GM23338 (cell line): Measurements from ENCODE around the gene VWA5A. TPM values are rescaled to one million over a fixed set of nuclear protein-coding genes. Genes with fewer than 3 reads are reported as not detected.

ENCODE experiments used
- ATAC-seq: fragments of 200-7000 bp; cut with Tn5 transposase; 3 replicates; pipeline ENCODE4 v1.9.1; 2020
- DNase-seq: peaks from one replicate; pipeline ENCODE4 v3.0.0-alpha.2; 2015; ENCODE audit warnings: low spot score
- H2AFZ ChIP-seq: fragments of 200-600 bp; sonication (generic); 2 replicates; pipeline ENCODE4 v1.8.0; 2016; ENCODE audit warnings: antibody characterized with exemption, mild to moderate bottlenecking, moderate library complexity
- H3F3A ChIP-seq: fragments of 200-600 bp; sonication (generic); replicated peaks from 2 replicates; pipeline ENCODE4 v1.8.0; 2017; ENCODE audit warnings: antibody characterized with exemption, mixed run types, low read depth
- H3K27ac ChIP-seq: fragments of 200-600 bp; sonication (generic); 2 replicates; pipeline ENCODE4 v1.6.1; 2016; ENCODE audit warnings: low read depth
- H3K27me3 ChIP-seq: fragments of 200-600 bp; sonication (generic); 2 replicates; pipeline ENCODE4 v1.8.0; 2016; ENCODE audit warnings: mild to moderate bottlenecking, mixed run types, moderate library complexity; ENCODE audit not compliant: insufficient read depth
- H3K36me3 ChIP-seq: fragments of 200-600 bp; sonication (generic); 2 replicates; pipeline ENCODE4 v1.8.0; 2016; ENCODE audit warnings: mild to moderate bottlenecking; ENCODE audit not compliant: insufficient read depth
- H3K4me1 ChIP-seq: fragments of 200-600 bp; sonication (generic); 2 replicates; pipeline ENCODE4 v1.8.0; 2016; ENCODE audit warnings: mild to moderate bottlenecking, moderate library complexity; ENCODE audit not compliant: insufficient read depth
- H3K4me2 ChIP-seq: fragments of 200-600 bp; sonication (generic); 2 replicates; pipeline ENCODE4 v1.7.1; 2017; ENCODE audit warnings: mixed run types
- H3K4me3 ChIP-seq: fragments of 200-600 bp; sonication (generic); 2 replicates; pipeline ENCODE4 v1.6.1; 2016; ENCODE audit warnings: mixed run types
- H3K79me2 ChIP-seq: fragments of 200-600 bp; sonication (generic); replicated peaks from 2 replicates; pipeline ENCODE4 v1.8.0; 2017; ENCODE audit warnings: mild to moderate bottlenecking; ENCODE audit not compliant: insufficient read depth
- H3K9me2 ChIP-seq: fragments of 200-600 bp; sonication (generic); 2 replicates; pipeline ENCODE4 v1.8.0; 2017; ENCODE audit not compliant: insufficient read depth
- H4K20me1 ChIP-seq: fragments of 200-600 bp; sonication (generic); replicated peaks from 2 replicates; pipeline ENCODE4 v1.8.0; 2017; ENCODE audit warnings: mild to moderate bottlenecking; ENCODE audit not compliant: insufficient read depth
- H3K27ac Mint-ChIP-seq: 2 replicates; pipeline ENCODE4 v1.8.0; 2020; ENCODE audit warnings: inconsistent platforms, mild to moderate bottlenecking, moderate library complexity, mixed read lengths
- H3K27me3 Mint-ChIP-seq: 3 replicates; pipeline ENCODE4 v1.8.0; 2022; ENCODE audit warnings: low read depth, mild to moderate bottlenecking, moderate library complexity, mixed read lengths, inconsistent platforms; ENCODE audit not compliant: insufficient read depth, poor library complexity
- H3K36me3 Mint-ChIP-seq: 3 replicates; pipeline ENCODE4 v1.8.0; 2021; ENCODE audit warnings: low read depth, mild to moderate bottlenecking, inconsistent platforms, moderate library complexity, mixed read lengths
- H3K4me1 Mint-ChIP-seq: 3 replicates; pipeline ENCODE4 v1.8.0; 2020; ENCODE audit warnings: mild to moderate bottlenecking, inconsistent platforms, mixed read lengths
- H3K4me3 Mint-ChIP-seq: 3 replicates; pipeline ENCODE4 v1.8.0; 2021; ENCODE audit warnings: moderate library complexity, mild to moderate bottlenecking, inconsistent platforms, mixed read lengths
- H3K9me3 Mint-ChIP-seq: 3 replicates; pipeline ENCODE4 v1.8.0; 2020; ENCODE audit warnings: moderate library complexity, mild to moderate bottlenecking, inconsistent platforms, mixed read lengths
- CREB1 ChIP-seq: fragments of 250-450 bp; sonication (Bioruptor Pico); IDR thresholded peaks from 2 replicates; pipeline ENCODE4 v1.5.0; 2020; ENCODE audit warnings: low read depth, mild to moderate bottlenecking, moderate library complexity
- CTCF ChIP-seq, 2 experiments: fragments of 200-600 bp in 1 of 2; sonication (generic) in 1 of 2; conservative IDR thresholded peaks; 2 replicates each; pipeline versions ENCODE4 v1.5.1 to v1.6.1; 2016 to 2017; ENCODE audit warnings: antibody characterized with exemption in 2 of 2, low read depth in 2 of 2, mild to moderate bottlenecking in 2 of 2, moderate library complexity in 1 of 2
- EZH2 ChIP-seq: fragments of 200-600 bp; sonication (generic); IDR thresholded peaks from one replicate; pipeline ENCODE4 v1.8.0; 2017; ENCODE audit warnings: antibody characterized with exemption, mild to moderate bottlenecking, low read depth; ENCODE audit not compliant: unreplicated experiment
- JUNB ChIP-seq: IDR thresholded peaks from one replicate; pipeline ENCODE4 v1.6.1; 2016; ENCODE audit warnings: antibody characterized with exemption; ENCODE audit not compliant: unreplicated experiment
- REST ChIP-seq: IDR thresholded peaks from one replicate; pipeline ENCODE4 v1.6.1; 2018; ENCODE audit warnings: antibody characterized with exemption; ENCODE audit not compliant: unreplicated experiment
- STAT1 ChIP-seq: IDR thresholded peaks from one replicate; pipeline ENCODE4 v1.6.1; 2016; ENCODE audit warnings: antibody characterized with exemption; ENCODE audit not compliant: unreplicated experiment
- ZNF462 ChIP-seq: fragments of 250-450 bp; sonication (Bioruptor Pico); IDR thresholded peaks from 2 replicates; pipeline ENCODE4 v1.5.0; 2020; ENCODE audit warnings: mild to moderate bottlenecking, moderate library complexity
- polyA plus RNA-seq: library from polyadenylated mRNA; unstranded; fragments of >200 nt; fragmentation: Nextera tagmentation; extraction: Ambion mirVana; gene quantifications from 2 replicates; pipeline ENCODE4 v1.2.1, GENCODE V29; 2016
- total RNA-seq: library from RNA; depleted of rRNA; stranded (reverse); fragments of >200 nt; shearing (Covaris generic); gene quantifications from 2 replicates; pipeline ENCODE4 v1.2.3, GENCODE V29; 2014

VWA5A gene
- total and polyA plus RNA-seq, 2 experiments from 2014 or later = 10.0 to 13.5 TPM

- peaks cover 15% of the 10 kb centered on the region for H3K4me1 ChIP-seq
- Mint-ChIP-seq H3K9me3 (no peaks in the 10 kb centered on the region), H3K27me3 (peaks cover 10% of the 10 kb centered on the region), H3K36me3 (no peaks in the 10 kb centered on the region), H3K27ac (no peak overlapping the region), H3K4me3 (no peak overlapping the region), H3K4me1 (peaks cover 21% of the 10 kb centered on the region)
- H3K36me3 ChIP-seq = no peaks in the 10 kb centered on the region
- H3K27me3 ChIP-seq = peaks cover 20% of the 10 kb centered on the region
- ATAC-seq (peak; percentile 96), DNase-seq (peak; percentile 80)
- no peaks in the 10 kb centered on the region for H4K20me1 ChIP-seq
- H3K27ac ChIP-seq = no peak overlapping the region
- H3K4me2 ChIP-seq = no peak overlapping the region
- H3K9me2 ChIP-seq = no peaks in the 10 kb centered on the region
- H3F3A ChIP-seq = no peaks in the 10 kb centered on the region
- no peaks in the 10 kb centered on the region for H3K79me2 ChIP-seq
- H3K4me3 ChIP-seq = no peak overlapping the region
- TF ChIP-seq REST = no peak
- TF ChIP-seq STAT1 = no peak
- no peak for TF ChIP-seq CREB1
- no peak for TF ChIP-seq JUNB
- no peak for TF ChIP-seq ZNF462 (CRISPR knock-in tag)
- TF ChIP-seq EZH2 = no peak
- peak; percentile 87 to 96 for TF ChIP-seq CTCF (conservative IDR thresholded peaks at IDR 0.05; ENCODE audit: low read depth in 2 of 2)
- H2AFZ ChIP-seq = no peak overlapping the region
These were observed 80.0 kb downstream of the VWA5A start for GRCh38 chr11:124195189-124195734.
